GM19193 (cell line): ENCODE measurements around the gene F10.

ENCODE experiments used
- POLR2A ChIP-seq: IDR thresholded peaks from 4 replicates; pipeline ENCODE4 v1.6.1; 2011; ENCODE audit not compliant: insufficient read depth, insufficient read length; ENCODE audit errors: extremely low read depth

The F10 gene

GRCh38 chr13:113129921-113130750 lies 7.5 kb downstream of the F10 start:
- no peak for TF ChIP-seq POLR2A

- TF ChIP-seq POLR2A, result no peak
Observed at GRCh38 chr13:113135281-113135760, 12.7 kb downstream of the F10 start.

GRCh38 chr13:113137691-113138298 lies 15.2 kb downstream of the F10 start:
- no peak for TF ChIP-seq POLR2A

GRCh38 chr13:113138792-113139551 lies 16.4 kb downstream of the F10 start:
- TF ChIP-seq POLR2A, result no peak

- no peak for TF ChIP-seq POLR2A
Observed at GRCh38 chr13:113139577-113139976, 17.0 kb downstream of the F10 start.

GRCh38 chr13:113140677-113141600 lies 18.3 kb downstream of the F10 start:
- TF ChIP-seq POLR2A, result no peak

- no peak for TF ChIP-seq POLR2A
Observed at GRCh38 chr13:113141601-113141970, 19.0 kb downstream of the F10 start.

GRCh38 chr13:113142876-113143275 lies 20.3 kb downstream of the F10 start:
- no peak for TF ChIP-seq POLR2A

GRCh38 chr13:113143466-113144254 lies 21.1 kb downstream of the F10 start:
- TF ChIP-seq POLR2A, result no peak

GRCh38 chr13:113144255-113144629 lies 21.6 kb downstream of the F10 start:
- TF ChIP-seq POLR2A, result no peak

- no peak for TF ChIP-seq POLR2A
Observed at GRCh38 chr13:113145496-113145895, 22.9 kb downstream of the F10 start.

GRCh38 chr13:113145911-113146598 lies 23.5 kb downstream of the F10 start:
- TF ChIP-seq POLR2A, result no peak

- no peak for TF ChIP-seq POLR2A
Observed at GRCh38 chr13:113146750-113147149, 24.2 kb downstream of the F10 start.

- TF ChIP-seq POLR2A, result no peak
Observed at GRCh38 chr13:113147206-113147605, 24.6 kb downstream of the F10 start.

GRCh38 chr13:113148407-113148806 lies 25.8 kb downstream of the F10 start:
- no peak for TF ChIP-seq POLR2A
